GM12878 (cell line): ENCODE measurements around the gene FOXK2. TPM values are rescaled to one million over a fixed set of nuclear protein-coding genes. Genes with fewer than 3 reads are reported as not detected.

Experiments used
- ATAC-seq: fragments of 200-7000 bp; cut with Tn5 transposase; 3 replicates; pipeline ENCODE4 v1.9.1; 2020; ENCODE audit warnings: mild to moderate bottlenecking, moderate library complexity
- BruUV-seq: library from RNA; stranded (reverse); fragments of 400-500 nt; replicated peaks from 2 replicates; lab custom pipeline; 2021; lab: Mats Ljungman, UMichigan
- CTCF ChIA-PET: fragments of 300-600 bp; sonication (Branson Sonifier 250); formaldehyde crosslinking; extraction: SDS; loops from one replicate; lab custom pipeline; 2021; ENCODE audit warnings: inconsistent platforms; lab: Yijun Ruan, JAX
- POLR2A ChIA-PET: fragments of 350-600 bp; formaldehyde crosslinking; extraction: SDS; loops from one replicate; lab custom pipeline; 2021; ENCODE audit warnings: inconsistent platforms; lab: Charles Lee
- RAD21 ChIA-PET: fragments of 300-600 bp; sonication (Branson Sonifier 250); formaldehyde crosslinking; loops from one replicate; lab custom pipeline; 2023; ENCODE audit warnings: antibody characterized with exemption; ENCODE audit not compliant: unreplicated experiment; lab: Charles Lee
- SMC1A ChIA-PET: fragments of 300-600 bp; sonication (Branson Sonifier 250); formaldehyde crosslinking; loops from one replicate; lab custom pipeline; 2023; ENCODE audit not compliant: unreplicated experiment, uncharacterized antibody; lab: Charles Lee
- DNase-seq: peaks from one replicate; pipeline ENCODE4 v3.0.0-alpha.2; 2011; ENCODE audit warnings: low read depth, low spot score
- FAIRE-seq: peaks from 3 replicates; lab custom pipeline; 2011; peaks lifted over from hg19 to GRCh38; lab: Jason Lieb, UNC
- H2AFZ ChIP-seq: 2 replicates; pipeline ENCODE4 v1.6.0; 2011; ENCODE audit warnings: low read depth, low read length, control low read depth; ENCODE audit not compliant: control insufficient read depth
- H3K27ac ChIP-seq: 2 replicates; pipeline ENCODE4 v1.5.1; 2011; ENCODE audit warnings: control low read depth; ENCODE audit not compliant: control insufficient read depth, insufficient read depth
- H3K27me3 ChIP-seq, 2 experiments: replicated peaks in 1 of 2; 2 replicates each; pipeline versions ENCODE4 v1.6.0 to v1.6.1; 2011; ENCODE audit warnings: low read length in 1 of 2; ENCODE audit not compliant: control insufficient read depth in 2 of 2, insufficient read depth in 2 of 2
- H3K36me3 ChIP-seq, 2 experiments: 2 replicates each; pipeline ENCODE4 v1.5.1; 2011; ENCODE audit warnings: low read length in 1 of 2; ENCODE audit not compliant: control insufficient read depth in 2 of 2, insufficient read depth in 2 of 2
- H3K4me1 ChIP-seq: 2 replicates; pipeline ENCODE4 v1.6.1; 2011; ENCODE audit warnings: mild to moderate bottlenecking, low read length, moderate library complexity, mixed read lengths; ENCODE audit not compliant: control insufficient read depth, insufficient read depth
- H3K4me2 ChIP-seq: 2 replicates; pipeline ENCODE4 v1.6.0; 2011; ENCODE audit warnings: control low read depth; ENCODE audit not compliant: control insufficient read depth, insufficient read depth
- H3K4me3 ChIP-seq: fragments of 200-600 bp; sonication (generic); 2 replicates; pipeline ENCODE4 v1.5.1; 2016
- H3K79me2 ChIP-seq: 2 replicates; pipeline ENCODE4 v1.6.0; 2011; ENCODE audit warnings: low read length; ENCODE audit not compliant: control insufficient read depth, insufficient read depth
- H3K9ac ChIP-seq: 2 replicates; pipeline ENCODE4 v1.8.0; 2011; ENCODE audit warnings: low read length, control low read depth, mixed read lengths; ENCODE audit not compliant: control insufficient read depth, insufficient read depth
- H3K9me3 ChIP-seq: replicated peaks from 3 replicates; pipeline ENCODE4 v1.5.1; 2011; ENCODE audit warnings: mild to moderate bottlenecking, low read length; ENCODE audit not compliant: control insufficient read depth, insufficient read depth
- H4K20me1 ChIP-seq: 2 replicates; pipeline ENCODE4 v1.6.0; 2011; ENCODE audit not compliant: control insufficient read depth, insufficient read depth
- BCLAF1 ChIP-seq: fragments of 450-650 bp; IDR thresholded peaks from 2 replicates; pipeline ENCODE4 v1.6.1; 2017; ENCODE audit warnings: antibody characterized with exemption, mild to moderate bottlenecking, moderate library complexity
- KLF5 ChIP-seq: fragments of 450-650 bp; IDR thresholded peaks from 2 replicates; pipeline ENCODE4 v1.6.1; 2014; ENCODE audit warnings: mild to moderate bottlenecking; ENCODE audit not compliant: partially characterized antibody
- NFIC ChIP-seq: IDR thresholded peaks from 2 replicates; pipeline ENCODE4 v1.6.1; 2012; ENCODE audit warnings: low read depth, mild to moderate bottlenecking, inconsistent platforms, low read length, moderate library complexity
- NFYB ChIP-seq: IDR thresholded peaks from 2 replicates; pipeline ENCODE4 v1.6.1; 2011; ENCODE audit warnings: low read depth, mild to moderate bottlenecking, low read length, improper control_type of control experiment, moderate library complexity; ENCODE audit not compliant: insufficient read depth
- PRDM15 ChIP-seq: fragments of 450-650 bp; formaldehyde crosslinking; IDR thresholded peaks from 2 replicates; pipeline ENCODE4 v1.4.0; 2020; ENCODE audit warnings: mild to moderate bottlenecking, moderate library complexity
- WGBS: methylation state at CpG from one replicate; pipeline ENCODE4 v1.1.6; 2016; ENCODE audit warnings: low lambda C conversion rate; ENCODE audit not compliant: insufficient replicate concordance, insufficient coverage; ENCODE audit errors: missing lambda C conversion rate; 5-methylcytosine and 5-hydroxymethylcytosine counted together
- in situ Hi-C: fragments of 300-500 bp; cut with MboI; formaldehyde crosslinking; loops from 9 replicates; pipeline ENCODE4 v1.14.3; 2018; ENCODE audit warnings: mixed read lengths
- intact Hi-C: fragments of 100-400 bp; cut with micrococcal nuclease; formaldehyde crosslinking; loops from one replicate; pipeline ENCODE4 v1.14.2; 2022; ENCODE audit not compliant: unreplicated experiment
- polyA plus RNA-seq, 11 experiments: library from polyadenylated mRNA; depleted of rRNA in 4 of 11; unstranded in 6 of 11; stranded (reverse) in 5 of 11; fragments of >200 nt; fragmentation: Nextera tagmentation in 4 of 11; fragmentation: Illumina TruSeq in 1 of 11; extraction: Ambion mirVana in 4 of 11; extraction: Trizol in 1 of 11; gene quantifications; 1 replicate in 1 of 11; 2 replicates in 10 of 11; pipeline versions ENCODE4 v1.2.1 to v1.2.3, GENCODE V29; 2011 to 2016; ENCODE audit warnings: inconsistent platforms in 2 of 11, missing spikeins in 2 of 11, low read depth in 1 of 11
- total RNA-seq, 4 experiments: library from RNA; depleted of rRNA in 3 of 4; stranded (reverse); fragments of >200 nt in 3 of 4; fragmentation: Illumina TruSeq in 1 of 4; extraction: Trizol in 1 of 4; gene quantifications; 2 replicates each; pipeline versions ENCODE4 v1.2.1 to v1.2.3, GENCODE V29; 2013 to 2021

The FOXK2 gene
- total and polyA plus RNA-seq, 10 of the 15 experiments (the other 5 are each of a cell fraction or from before 2014, with no cell fraction given), result 2.4 to 56.8 (median 34.4) TPM

- WGBS, result 87% methylated on average over 8 of the region's 8 CpGs
- Histone ChIP-seq H3K4me2 (no peak overlapping the region), H3K27ac (no peak overlapping the region), H4K20me1 (no peaks in the 10 kb centered on the region), H3K4me1 (peaks cover 2% of the 10 kb centered on the region), H3K9ac (no peak overlapping the region), H3K79me2 (no peaks in the 10 kb centered on the region), H3K36me3 (peaks cover 9 to 15% of the 10 kb centered on the region in 2 experiments; a peak in 3 of 4 replicates), H3K9me3 (no peaks in the 10 kb centered on the region), H3K27me3 (no peaks in the 10 kb centered on the region), H2AFZ (no peak overlapping the region), H3K4me3 (no peak overlapping the region)
- ATAC-seq, result no peak
- BruUV-seq, result no TSS peak
- ChIA-PET RAD21 (no interaction called here), CTCF (no interaction called here), POLR2A (no interaction called here), SMC1A (no interaction called here)
- no peak for FAIRE-seq
- in situ Hi-C loops, result no loop called here
- intact Hi-C loops, result no loop called here
- no peak for DNase-seq
- TF ChIP-seq NFYB (no peak), KLF5 (no peak), BCLAF1 (no peak), NFIC (no peak), PRDM15 (CRISPR knock-in tag) (no peak)
These were observed 30.4 kb upstream of the FOXK2 start for GRCh38 chr17:82489117-82489516.
